IMR-90 (cell line): ENCODE measurements around the gene UBXN11. TPM values are rescaled to one million over a fixed set of nuclear protein-coding genes. Genes with fewer than 3 reads are reported as not detected.

Source experiments
- ATAC-seq: fragments of 200-7000 bp; cut with Tn5 transposase; 2 replicates; pipeline ENCODE4 v1.9.1; 2020; ENCODE audit warnings: low read depth, mild to moderate bottlenecking, moderate library complexity
- BruUV-seq: library from RNA; stranded (reverse); fragments of 400-500 nt; replicated peaks from 2 replicates; lab custom pipeline; 2021; lab: Mats Ljungman, UMichigan
- CTCF ChIA-PET: fragments of 300-600 bp; formaldehyde crosslinking; extraction: SDS; loops from one replicate; lab custom pipeline; 2021; ENCODE audit warnings: antibody characterized with exemption; lab: Yijun Ruan, JAX
- POLR2A ChIA-PET: fragments of 300-600 bp; sonication (Branson Sonifier 250); formaldehyde crosslinking; loops from one replicate; lab custom pipeline; 2022; ENCODE audit warnings: antibody characterized with exemption; ENCODE audit not compliant: unreplicated experiment; lab: Charles Lee
- DNase-seq: peaks from one replicate; pipeline ENCODE4 v3.0.0; 2013
- H2AFZ ChIP-seq: replicated peaks from 2 replicates; pipeline ENCODE3; 2013; ENCODE audit warnings: low read length, mild to moderate bottlenecking; ENCODE audit not compliant: poor library complexity
- H2AK5ac ChIP-seq: 2 replicates; pipeline ENCODE4 v1.6.1; 2013; ENCODE audit warnings: low read depth, low read length, inconsistent platforms
- H2AK9ac ChIP-seq: replicated peaks from 2 replicates; pipeline ENCODE3; 2013; ENCODE audit warnings: mild to moderate bottlenecking, low read depth, low read length, moderate library complexity; ENCODE audit not compliant: poor library complexity
- H2BK120ac ChIP-seq: 2 replicates; pipeline ENCODE4 v1.6.1; 2013; ENCODE audit warnings: low read depth, low read length, inconsistent platforms
- H2BK15ac ChIP-seq: 3 replicates; pipeline ENCODE4 v1.6.1; 2013; ENCODE audit warnings: low read depth, low read length, inconsistent platforms
- H2BK20ac ChIP-seq: 2 replicates; pipeline ENCODE4 v1.6.1; 2013; ENCODE audit warnings: low read depth, mild to moderate bottlenecking, inconsistent platforms, low read length, moderate library complexity
- H2BK5ac ChIP-seq: 2 replicates; pipeline ENCODE4 v1.6.1; 2013; ENCODE audit warnings: mild to moderate bottlenecking, low read depth, low read length, inconsistent platforms; ENCODE audit not compliant: poor library complexity, severe bottlenecking
- H3K14ac ChIP-seq: replicated peaks from 2 replicates; pipeline ENCODE4 v1.6.1; 2013; ENCODE audit warnings: low read depth, low read length, inconsistent platforms
- H3K18ac ChIP-seq: 2 replicates; pipeline ENCODE4 v1.6.1; 2013; ENCODE audit warnings: low read depth, low read length, control low read depth
- H3K23ac ChIP-seq: 2 replicates; pipeline ENCODE4 v1.6.1; 2013; ENCODE audit warnings: low read depth, low read length, inconsistent platforms
- H3K27ac ChIP-seq: 2 replicates; pipeline ENCODE4 v1.5.1; 2013; ENCODE audit warnings: mild to moderate bottlenecking, control low read depth, low read length; ENCODE audit not compliant: insufficient read depth
- H3K27me3 ChIP-seq: 2 replicates; pipeline ENCODE4 v1.6.1; 2013; ENCODE audit warnings: low read length; ENCODE audit not compliant: control insufficient read depth, insufficient read depth
- H3K36me3 ChIP-seq: 2 replicates; pipeline ENCODE4 v1.6.1; 2013; ENCODE audit warnings: low read length, mixed read lengths; ENCODE audit not compliant: control insufficient read depth, insufficient read depth
- H3K4ac ChIP-seq: 2 replicates; pipeline ENCODE4 v1.6.1; 2013; ENCODE audit warnings: low read depth, low read length, inconsistent platforms
- H3K4me1 ChIP-seq: 2 replicates; pipeline ENCODE4 v1.6.1; 2013; ENCODE audit warnings: low read length, mixed read lengths; ENCODE audit not compliant: control insufficient read depth, insufficient read depth
- H3K4me2 ChIP-seq: 2 replicates; pipeline ENCODE4 v1.6.1; 2013; ENCODE audit warnings: low read depth, mild to moderate bottlenecking, control low read depth, low read length, moderate library complexity
- H3K4me3 ChIP-seq: 2 replicates; pipeline ENCODE4 v1.5.1; 2013; ENCODE audit warnings: low read depth, mild to moderate bottlenecking, control low read depth, low read length, moderate library complexity; ENCODE audit not compliant: insufficient read depth
- H3K56ac ChIP-seq: 2 replicates; pipeline ENCODE4 v1.6.1; 2013; ENCODE audit warnings: low read length, inconsistent platforms; ENCODE audit not compliant: insufficient read depth; ENCODE audit errors: extremely low read depth
- H3K79me1 ChIP-seq, 2 experiments: 2 replicates each; pipeline ENCODE4 v1.6.1; 2013; ENCODE audit warnings: low read length in 2 of 2, inconsistent platforms in 1 of 2, low read depth in 1 of 2
- H3K9ac ChIP-seq: 2 replicates; pipeline ENCODE4 v1.6.1; 2013; ENCODE audit warnings: low read depth, low read length, control low read depth
- H3K9me1 ChIP-seq: 2 replicates; pipeline ENCODE4 v1.6.1; 2013; ENCODE audit warnings: low read length, inconsistent platforms; ENCODE audit not compliant: insufficient read depth
- H3K9me3 ChIP-seq: 2 replicates; pipeline ENCODE4 v1.6.1; 2013; ENCODE audit warnings: low read length; ENCODE audit not compliant: control insufficient read depth, insufficient read depth
- H4K20me1 ChIP-seq: 2 replicates; pipeline ENCODE4 v1.6.1; 2013; ENCODE audit warnings: low read length, inconsistent platforms; ENCODE audit not compliant: insufficient read depth
- H4K5ac ChIP-seq: 2 replicates; pipeline ENCODE4 v1.6.1; 2013; ENCODE audit warnings: mild to moderate bottlenecking, low read depth, low read length, control low read depth
- H4K8ac ChIP-seq, 2 experiments: 2 replicates each; pipeline ENCODE4 v1.6.1; 2013; ENCODE audit warnings: low read depth in 2 of 2, low read length in 2 of 2, control low read depth in 1 of 2, inconsistent platforms in 1 of 2
- H4K91ac ChIP-seq: 2 replicates; pipeline ENCODE4 v1.6.1; 2013; ENCODE audit warnings: low read depth, low read length, inconsistent platforms; ENCODE audit not compliant: insufficient read depth
- BHLHE40 ChIP-seq: fragments of 150-350 bp; IDR thresholded peaks from 2 replicates; pipeline ENCODE4 v1.6.1; 2016; ENCODE audit warnings: mild to moderate bottlenecking, low read depth, low read length
- CEBPB ChIP-seq: IDR thresholded peaks from 2 replicates; pipeline ENCODE4 v1.6.1; 2012; ENCODE audit warnings: low read depth, low read length, improper control_type of control experiment
- CHD1 ChIP-seq: IDR thresholded peaks from 2 replicates; pipeline ENCODE4 v1.6.1; 2012; ENCODE audit warnings: low read depth, low read length, improper control_type of control experiment
- CTCF ChIP-seq: conservative IDR thresholded peaks from 2 replicates; pipeline ENCODE4 v1.5.1; 2012; ENCODE audit warnings: mild to moderate bottlenecking, low read depth, low read length, improper control_type of control experiment
- FOS ChIP-seq: fragments of 150-350 bp; IDR thresholded peaks from 2 replicates; pipeline ENCODE4 v1.6.1; 2016; ENCODE audit warnings: low read depth, low read length
- MAFK ChIP-seq: IDR thresholded peaks from 2 replicates; pipeline ENCODE4 v1.6.1; 2012; ENCODE audit warnings: low read depth, low read length, improper control_type of control experiment
- MAZ ChIP-seq: IDR thresholded peaks from 2 replicates; pipeline ENCODE4 v1.6.1; 2012; ENCODE audit warnings: low read depth, mild to moderate bottlenecking, low read length, improper control_type of control experiment, moderate library complexity, borderline replicate concordance
- MXI1 ChIP-seq: IDR thresholded peaks from 2 replicates; pipeline ENCODE4 v1.6.1; 2012; ENCODE audit warnings: low read depth, mild to moderate bottlenecking, low read length, moderate library complexity, borderline replicate concordance
- NFE2L2 ChIP-seq: fragments of 150-350 bp; IDR thresholded peaks from 2 replicates; pipeline ENCODE4 v1.6.1; 2016; ENCODE audit warnings: low read depth, mild to moderate bottlenecking, low read length
- POLR2A ChIP-seq: IDR thresholded peaks from 2 replicates; pipeline ENCODE4 v1.6.1; 2012; ENCODE audit warnings: mild to moderate bottlenecking, low read depth, low read length
- RAD21 ChIP-seq: IDR thresholded peaks from 2 replicates; pipeline ENCODE4 v1.6.1; 2012; ENCODE audit warnings: low read length, improper control_type of control experiment
- RCOR1 ChIP-seq: IDR thresholded peaks from 2 replicates; pipeline ENCODE4 v1.6.1; 2012; ENCODE audit warnings: mild to moderate bottlenecking, low read length, improper control_type of control experiment; ENCODE audit not compliant: insufficient replicate concordance
- WGBS, 2 experiments: methylation state at CpG; one replicate each; pipeline versions ENCODE4 v1.1.5 to v1.1.7; 2013; ENCODE audit warnings: missing lambda C conversion rate in 2 of 2; ENCODE audit not compliant: insufficient read length in 1 of 2; ENCODE audit errors: extremely low coverage in 2 of 2; 5-methylcytosine and 5-hydroxymethylcytosine counted together
- dilution Hi-C: fragments of 300-500 bp; cut with HindIII; formaldehyde crosslinking; loops from one replicate; pipeline ENCODE4 v1.14.3; 2018; ENCODE audit warnings: low sequenced_read_pairs; ENCODE audit not compliant: unreplicated experiment
- in situ Hi-C: fragments of 300-500 bp; cut with MboI; formaldehyde crosslinking; loops from 3 replicates; pipeline ENCODE4 v1.14.3; 2019; ENCODE audit warnings: low sequenced_read_pairs, inconsistent platforms, mixed read lengths
- intact Hi-C: fragments of 100-400 bp; cut with micrococcal nuclease; formaldehyde crosslinking; loops from 2 replicates; pipeline ENCODE4 v1.10.0; 2022
- polyA plus RNA-seq, 3 experiments: library from polyadenylated mRNA; depleted of rRNA; stranded (reverse); fragments of >200 nt; gene quantifications; 2 replicates each; pipeline ENCODE4 v1.2.3, GENCODE V29; 2012; ENCODE audit warnings: low replicate concordance in 1 of 3
- total RNA-seq: library from RNA; depleted of rRNA; stranded (reverse); fragments of >200 nt; gene quantifications from 2 replicates; pipeline ENCODE4 v1.2.3, GENCODE V29; 2012
- TF ChIP-seq, protein P1 (sequence below): fragments of 150-350 bp; IDR thresholded peaks from 2 replicates; pipeline ENCODE4 v1.6.1; 2017; ENCODE audit warnings: mild to moderate bottlenecking, antibody characterized with exemption, low read length, low read depth
- TF ChIP-seq, protein P2 (sequence below): fragments of 150-350 bp; IDR thresholded peaks from 2 replicates; pipeline ENCODE4 v1.6.1; 2016; ENCODE audit warnings: low read depth, mild to moderate bottlenecking, low read length, moderate library complexity, borderline replicate concordance

The UBXN11 gene
- total and polyA plus RNA-seq, 2 of the 4 experiments (the other 2 are of a cell fraction), result 5.2 to 17.0 TPM

- no TSS peak for BruUV-seq
- H4K20me1 ChIP-seq, result no peaks in the 10 kb centered on the region; the same call in 1 of the 2 replicates
- H3K27me3 ChIP-seq, result peaks cover 68% of the 10 kb centered on the region
- no peak for ATAC-seq
- H2AFZ ChIP-seq, result no peak overlapping the region
- no peak for DNase-seq
- in situ Hi-C loops (no loop called here), intact Hi-C loops (no loop called here), dilution Hi-C loops (no loop called here)
- H3K56ac ChIP-seq, result no peak overlapping the region
- no peak overlapping the region for H3K9ac ChIP-seq
- no peak overlapping the region for H3K4me2 ChIP-seq
- no peaks in the 10 kb centered on the region for H3K79me1 ChIP-seq
- no peak overlapping the region for H3K18ac ChIP-seq
- no peak overlapping the region for H2AK5ac ChIP-seq
- H2BK15ac ChIP-seq, result no peak overlapping the region
- peaks cover 9% of the 10 kb centered on the region; the same call in 1 of the 2 replicates for H3K9me1 ChIP-seq
- H3K27ac ChIP-seq, result no peak overlapping the region
- H3K14ac ChIP-seq, result no peak overlapping the region
- no peak overlapping the region for H2BK120ac ChIP-seq
- no peaks in the 10 kb centered on the region for H3K9me3 ChIP-seq
- no peak overlapping the region for H3K4me3 ChIP-seq
- H4K8ac ChIP-seq, result no peak overlapping the region
- H3K4ac ChIP-seq, result no peak overlapping the region
- no peak overlapping the region for H2BK5ac ChIP-seq
- H2BK20ac ChIP-seq, result no peak overlapping the region
- no peak overlapping the region for H3K23ac ChIP-seq
- H3K36me3 ChIP-seq, result no peaks in the 10 kb centered on the region
- WGBS, 2 experiments, result no CpG with 5 or more reads among the region's 5 CpGs
- CTCF ChIA-PET, result no interaction called here
- POLR2A ChIA-PET, result no interaction called here
- TF ChIP-seq MAZ (no peak), RAD21 (no peak), CHD1 (no peak), BHLHE40 (no peak), CEBPB (no peak), RCOR1 (no peak), CTCF (no peak), FOS (no peak), POLR2A (no peak), MAFK (no peak), NFE2L2 (no peak), MXI1 (no peak)
- TF ChIP-seq, protein P1, sequence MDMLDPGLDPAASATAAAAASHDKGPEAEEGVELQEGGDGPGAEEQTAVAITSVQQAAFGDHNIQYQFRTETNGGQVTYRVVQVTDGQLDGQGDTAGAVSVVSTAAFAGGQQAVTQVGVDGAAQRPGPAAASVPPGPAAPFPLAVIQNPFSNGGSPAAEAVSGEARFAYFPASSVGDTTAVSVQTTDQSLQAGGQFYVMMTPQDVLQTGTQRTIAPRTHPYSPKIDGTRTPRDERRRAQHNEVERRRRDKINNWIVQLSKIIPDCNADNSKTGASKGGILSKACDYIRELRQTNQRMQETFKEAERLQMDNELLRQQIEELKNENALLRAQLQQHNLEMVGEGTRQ, result no peak
- TF ChIP-seq, protein P2, sequence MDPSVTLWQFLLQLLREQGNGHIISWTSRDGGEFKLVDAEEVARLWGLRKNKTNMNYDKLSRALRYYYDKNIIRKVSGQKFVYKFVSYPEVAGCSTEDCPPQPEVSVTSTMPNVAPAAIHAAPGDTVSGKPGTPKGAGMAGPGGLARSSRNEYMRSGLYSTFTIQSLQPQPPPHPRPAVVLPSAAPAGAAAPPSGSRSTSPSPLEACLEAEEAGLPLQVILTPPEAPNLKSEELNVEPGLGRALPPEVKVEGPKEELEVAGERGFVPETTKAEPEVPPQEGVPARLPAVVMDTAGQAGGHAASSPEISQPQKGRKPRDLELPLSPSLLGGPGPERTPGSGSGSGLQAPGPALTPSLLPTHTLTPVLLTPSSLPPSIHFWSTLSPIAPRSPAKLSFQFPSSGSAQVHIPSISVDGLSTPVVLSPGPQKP, result no peak
- no peak overlapping the region for H4K91ac ChIP-seq
- H2AK9ac ChIP-seq, result peak overlapping the region; percentile 50
- H3K4me1 ChIP-seq, result peaks cover 4% of the 10 kb centered on the region
- no peak overlapping the region for H4K5ac ChIP-seq
Measured at GRCh38 chr1:26356106-26356505, 49.7 kb upstream of the UBXN11 start.
